SK-N-SH treated with all-trans-retinoic acid at 6 μM for 48 hours (cell line): ENCODE data around the gene ALK.

Experiments
- ATAC-seq: fragments of 200-7000 bp; cut with Tn5 transposase; 3 replicates; pipeline ENCODE4 v1.9.1; 2020; ENCODE audit warnings: mild to moderate bottlenecking, moderate library complexity
- ARNTL ChIP-seq: fragments of 450-650 bp; formaldehyde crosslinking; IDR thresholded peaks from 2 replicates; pipeline ENCODE4 v1.5.0; 2020; ENCODE audit warnings: low read depth, mild to moderate bottlenecking, moderate library complexity, borderline replicate concordance
- BACH2 ChIP-seq: fragments of 250-450 bp; sonication (Bioruptor Pico); IDR thresholded peaks from 2 replicates; pipeline ENCODE4 v1.9.0; 2021; ENCODE audit warnings: mild to moderate bottlenecking, borderline replicate concordance
- CREB5 ChIP-seq: fragments of 250-450 bp; sonication (Bioruptor Pico); IDR thresholded peaks from 2 replicates; pipeline ENCODE4 v1.5.1; 2020; ENCODE audit warnings: low read depth, mild to moderate bottlenecking, moderate library complexity
- CSDC2 ChIP-seq: fragments of 250-450 bp; sonication (Bioruptor Pico); IDR thresholded peaks from 2 replicates; pipeline ENCODE4 v1.5.0; 2020; ENCODE audit warnings: mild to moderate bottlenecking, moderate library complexity
- ESRRG ChIP-seq: fragments of 250-450 bp; sonication (Bioruptor Pico); IDR thresholded peaks from 2 replicates; pipeline ENCODE4 v1.6.1; 2021; ENCODE audit warnings: mild to moderate bottlenecking
- GLIS3 ChIP-seq: fragments of 250-450 bp; sonication (Bioruptor Pico); IDR thresholded peaks from 2 replicates; pipeline ENCODE4 v1.5.0; 2020; ENCODE audit warnings: mild to moderate bottlenecking, moderate library complexity
- ISL1 ChIP-seq: fragments of 250-450 bp; sonication (Bioruptor Pico); IDR thresholded peaks from 2 replicates; pipeline ENCODE4 v2.1.2; 2022; ENCODE audit warnings: mild to moderate bottlenecking, moderate library complexity
- OSR1 ChIP-seq: fragments of 250-450 bp; sonication (Bioruptor Pico); IDR thresholded peaks from 2 replicates; pipeline ENCODE4 v1.8.0; 2022; ENCODE audit warnings: moderate library complexity, mild to moderate bottlenecking, inconsistent platforms
- RARB ChIP-seq: fragments of 250-450 bp; sonication (Bioruptor Pico); IDR thresholded peaks from 2 replicates; pipeline ENCODE4 v1.8.0; 2021; ENCODE audit warnings: mild to moderate bottlenecking, moderate library complexity
- TCF4 ChIP-seq: fragments of 250-450 bp; sonication (Bioruptor Pico); IDR thresholded peaks from 2 replicates; pipeline ENCODE4 v1.8.0; 2021; ENCODE audit warnings: mild to moderate bottlenecking, moderate library complexity, borderline replicate concordance
- TOX ChIP-seq: fragments of 250-450 bp; sonication (Bioruptor Pico); IDR thresholded peaks from 2 replicates; pipeline ENCODE4 v1.8.0; 2021; ENCODE audit warnings: mild to moderate bottlenecking, moderate library complexity, borderline replicate concordance
- ZC3H10 ChIP-seq: fragments of 250-450 bp; sonication (Bioruptor Pico); IDR thresholded peaks from 2 replicates; pipeline ENCODE4 v1.5.1; 2021; ENCODE audit warnings: mild to moderate bottlenecking, moderate library complexity
- ZFP30 ChIP-seq: fragments of 450-650 bp; formaldehyde crosslinking; IDR thresholded peaks from 2 replicates; pipeline ENCODE4 v1.5.0; 2022; ENCODE audit warnings: mild to moderate bottlenecking, moderate library complexity
- ZNF70 ChIP-seq: fragments of 450-650 bp; formaldehyde crosslinking; IDR thresholded peaks from 2 replicates; pipeline ENCODE4 v1.5.0; 2020; ENCODE audit warnings: mild to moderate bottlenecking, moderate library complexity
- ZNF8 ChIP-seq: fragments of 450-650 bp; formaldehyde crosslinking; IDR thresholded peaks from 2 replicates; pipeline ENCODE4 v1.5.0; 2020; ENCODE audit warnings: mild to moderate bottlenecking, moderate library complexity
- TF ChIP-seq, protein P1 (sequence below): fragments of 250-450 bp; sonication (Bioruptor Pico); IDR thresholded peaks from 2 replicates; pipeline ENCODE4 v1.5.0; 2020; ENCODE audit warnings: mild to moderate bottlenecking, moderate library complexity
- TF ChIP-seq, protein P2 (sequence below): fragments of 250-450 bp; sonication (Bioruptor Pico); IDR thresholded peaks from 2 replicates; pipeline ENCODE4 v1.8.0; 2021; ENCODE audit warnings: low read depth, mild to moderate bottlenecking, moderate library complexity, borderline replicate concordance
- TF ChIP-seq, protein P3 (sequence below): fragments of 250-450 bp; sonication (Bioruptor Pico); IDR thresholded peaks from 2 replicates; pipeline ENCODE4 v1.5.1; 2021; ENCODE audit warnings: mild to moderate bottlenecking, moderate library complexity
- TF ChIP-seq, protein P4 (sequence below): fragments of 250-450 bp; sonication (Bioruptor Pico); IDR thresholded peaks from 2 replicates; pipeline ENCODE4 v1.8.0; 2020; ENCODE audit warnings: mild to moderate bottlenecking, moderate library complexity, borderline replicate concordance

The ALK gene

DNA sequence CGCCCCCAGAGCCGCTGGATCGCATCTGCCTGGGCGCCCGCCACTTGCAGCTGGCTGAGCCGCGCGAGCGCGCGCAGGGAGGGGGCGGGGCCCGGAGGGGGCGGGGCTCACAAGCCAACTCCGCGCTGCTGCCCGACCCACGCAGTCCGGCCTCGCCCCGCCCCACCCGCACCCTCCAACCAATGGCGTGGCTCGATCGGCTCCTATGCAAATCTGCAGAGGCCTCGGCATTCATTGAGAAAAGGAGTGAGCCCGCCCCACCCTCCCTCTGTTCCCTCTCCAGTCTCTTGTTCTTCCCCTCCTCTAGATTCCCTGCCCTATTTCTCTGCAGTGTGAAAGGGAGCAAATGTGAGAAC, at the start of gene ALK:
Gene ALK (minus strand): TSS at position 27 of the 356 bp plus-strand sequence. CDS start 927 bp downstream, outside the sequence.
- TF ChIP-seq OSR1 (no peak), ZC3H10 (CRISPR knock-in tag) (no peak), ISL1 (CRISPR knock-in tag) (no peak), ZFP30 (CRISPR knock-in tag) (no peak), CSDC2 (CRISPR knock-in tag) (no peak)
- TF ChIP-seq, protein P1, sequence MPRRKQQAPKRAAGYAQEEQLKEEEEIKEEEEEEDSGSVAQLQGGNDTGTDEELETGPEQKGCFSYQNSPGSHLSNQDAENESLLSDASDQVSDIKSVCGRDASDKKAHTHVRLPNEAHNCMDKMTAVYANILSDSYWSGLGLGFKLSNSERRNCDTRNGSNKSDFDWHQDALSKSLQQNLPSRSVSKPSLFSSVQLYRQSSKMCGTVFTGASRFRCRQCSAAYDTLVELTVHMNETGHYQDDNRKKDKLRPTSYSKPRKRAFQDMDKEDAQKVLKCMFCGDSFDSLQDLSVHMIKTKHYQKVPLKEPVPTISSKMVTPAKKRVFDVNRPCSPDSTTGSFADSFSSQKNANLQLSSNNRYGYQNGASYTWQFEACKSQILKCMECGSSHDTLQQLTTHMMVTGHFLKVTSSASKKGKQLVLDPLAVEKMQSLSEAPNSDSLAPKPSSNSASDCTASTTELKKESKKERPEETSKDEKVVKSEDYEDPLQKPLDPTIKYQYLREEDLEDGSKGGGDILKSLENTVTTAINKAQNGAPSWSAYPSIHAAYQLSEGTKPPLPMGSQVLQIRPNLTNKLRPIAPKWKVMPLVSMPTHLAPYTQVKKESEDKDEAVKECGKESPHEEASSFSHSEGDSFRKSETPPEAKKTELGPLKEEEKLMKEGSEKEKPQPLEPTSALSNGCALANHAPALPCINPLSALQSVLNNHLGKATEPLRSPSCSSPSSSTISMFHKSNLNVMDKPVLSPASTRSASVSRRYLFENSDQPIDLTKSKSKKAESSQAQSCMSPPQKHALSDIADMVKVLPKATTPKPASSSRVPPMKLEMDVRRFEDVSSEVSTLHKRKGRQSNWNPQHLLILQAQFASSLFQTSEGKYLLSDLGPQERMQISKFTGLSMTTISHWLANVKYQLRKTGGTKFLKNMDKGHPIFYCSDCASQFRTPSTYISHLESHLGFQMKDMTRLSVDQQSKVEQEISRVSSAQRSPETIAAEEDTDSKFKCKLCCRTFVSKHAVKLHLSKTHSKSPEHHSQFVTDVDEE: no peak
- ATAC-seq: peak; percentile 92

- peak; percentile 30; the same call in 1 of the 3 replicates for ATAC-seq
- no peak for TF ChIP-seq ARNTL
- TF ChIP-seq, protein P1: no peak
- TF ChIP-seq RARB (CRISPR knock-in tag): no peak
- no peak for TF ChIP-seq BACH2 (CRISPR knock-in tag)
- TF ChIP-seq CREB5 (CRISPR knock-in tag): no peak
- TF ChIP-seq CSDC2 (CRISPR knock-in tag): no peak
- TF ChIP-seq ZNF8 (CRISPR knock-in tag): no peak
- no peak for TF ChIP-seq ZNF70 (CRISPR knock-in tag)
- no peak for TF ChIP-seq ZC3H10 (CRISPR knock-in tag)
- TF ChIP-seq ISL1 (CRISPR knock-in tag): no peak
- TF ChIP-seq, protein P2, sequence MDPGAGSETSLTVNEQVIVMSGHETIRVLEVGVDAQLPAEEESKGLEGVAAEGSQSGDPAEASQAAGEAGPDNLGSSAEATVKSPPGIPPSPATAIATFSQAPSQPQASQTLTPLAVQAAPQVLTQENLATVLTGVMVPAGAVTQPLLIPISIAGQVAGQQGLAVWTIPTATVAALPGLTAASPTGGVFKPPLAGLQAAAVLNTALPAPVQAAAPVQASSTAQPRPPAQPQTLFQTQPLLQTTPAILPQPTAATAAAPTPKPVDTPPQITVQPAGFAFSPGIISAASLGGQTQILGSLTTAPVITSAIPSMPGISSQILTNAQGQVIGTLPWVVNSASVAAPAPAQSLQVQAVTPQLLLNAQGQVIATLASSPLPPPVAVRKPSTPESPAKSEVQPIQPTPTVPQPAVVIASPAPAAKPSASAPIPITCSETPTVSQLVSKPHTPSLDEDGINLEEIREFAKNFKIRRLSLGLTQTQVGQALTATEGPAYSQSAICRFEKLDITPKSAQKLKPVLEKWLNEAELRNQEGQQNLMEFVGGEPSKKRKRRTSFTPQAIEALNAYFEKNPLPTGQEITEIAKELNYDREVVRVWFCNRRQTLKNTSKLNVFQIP: no peak
- TF ChIP-seq, protein P3, sequence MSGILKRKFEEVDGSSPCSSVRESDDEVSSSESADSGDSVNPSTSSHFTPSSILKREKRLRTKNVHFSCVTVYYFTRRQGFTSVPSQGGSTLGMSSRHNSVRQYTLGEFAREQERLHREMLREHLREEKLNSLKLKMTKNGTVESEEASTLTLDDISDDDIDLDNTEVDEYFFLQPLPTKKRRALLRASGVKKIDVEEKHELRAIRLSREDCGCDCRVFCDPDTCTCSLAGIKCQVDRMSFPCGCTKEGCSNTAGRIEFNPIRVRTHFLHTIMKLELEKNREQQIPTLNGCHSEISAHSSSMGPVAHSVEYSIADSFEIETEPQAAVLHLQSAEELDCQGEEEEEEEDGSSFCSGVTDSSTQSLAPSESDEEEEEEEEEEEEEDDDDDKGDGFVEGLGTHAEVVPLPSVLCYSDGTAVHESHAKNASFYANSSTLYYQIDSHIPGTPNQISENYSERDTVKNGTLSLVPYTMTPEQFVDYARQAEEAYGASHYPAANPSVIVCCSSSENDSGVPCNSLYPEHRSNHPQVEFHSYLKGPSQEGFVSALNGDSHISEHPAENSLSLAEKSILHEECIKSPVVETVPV (CRISPR knock-in tag): no peak
- TF ChIP-seq, protein P4, sequence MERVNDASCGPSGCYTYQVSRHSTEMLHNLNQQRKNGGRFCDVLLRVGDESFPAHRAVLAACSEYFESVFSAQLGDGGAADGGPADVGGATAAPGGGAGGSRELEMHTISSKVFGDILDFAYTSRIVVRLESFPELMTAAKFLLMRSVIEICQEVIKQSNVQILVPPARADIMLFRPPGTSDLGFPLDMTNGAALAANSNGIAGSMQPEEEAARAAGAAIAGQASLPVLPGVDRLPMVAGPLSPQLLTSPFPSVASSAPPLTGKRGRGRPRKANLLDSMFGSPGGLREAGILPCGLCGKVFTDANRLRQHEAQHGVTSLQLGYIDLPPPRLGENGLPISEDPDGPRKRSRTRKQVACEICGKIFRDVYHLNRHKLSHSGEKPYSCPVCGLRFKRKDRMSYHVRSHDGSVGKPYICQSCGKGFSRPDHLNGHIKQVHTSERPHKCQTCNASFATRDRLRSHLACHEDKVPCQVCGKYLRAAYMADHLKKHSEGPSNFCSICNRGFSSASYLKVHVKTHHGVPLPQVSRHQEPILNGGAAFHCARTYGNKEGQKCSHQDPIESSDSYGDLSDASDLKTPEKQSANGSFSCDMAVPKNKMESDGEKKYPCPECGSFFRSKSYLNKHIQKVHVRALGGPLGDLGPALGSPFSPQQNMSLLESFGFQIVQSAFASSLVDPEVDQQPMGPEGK (CRISPR knock-in tag): no peak
- no peak for TF ChIP-seq TOX
- TF ChIP-seq GLIS3: no peak
- TF ChIP-seq ESRRG (CRISPR knock-in tag): no peak
- TF ChIP-seq TCF4: no peak
Measured at GRCh38 chr2:29966266-29966665, 44.9 kb upstream of the ALK start.
